ENCODE data around the gene PIGO. TPM values are rescaled to one million over a fixed set of nuclear protein-coding genes. Genes with fewer than 3 reads are reported as not detected.

Gene PIGO
- total and polyA plus RNA-seq, 2 experiments from 2014 or later, result 11.2 to 18.9 TPM

- peaks cover 9% of the 10 kb centered on the region; the same call in 1 of the 2 replicates for H3K79me2 ChIP-seq (replicated peaks; ENCODE audit: insufficient read depth)
- H3K27ac Mint-ChIP-seq, result peak overlapping the region; percentile 79
- H4K20me1 ChIP-seq (replicated peaks; ENCODE audit: insufficient read depth), result no peaks in the 10 kb centered on the region
- H3F3A ChIP-seq (replicated peaks; ENCODE audit: low read depth), result 0 out of 2 replicates have a peak, but pooled peaks cover 4% of the 10 kb centered on the region
- H3K27ac ChIP-seq (ENCODE audit: low read depth), result no peak overlapping the region
- H3K36me3 ChIP-seq (ENCODE audit: insufficient read depth), result no peaks in the 10 kb centered on the region
- peak overlapping the region; percentile 92 for H2AFZ ChIP-seq
- H3K36me3 Mint-ChIP-seq (ENCODE audit: low read depth), result no peaks in the 10 kb centered on the region; the same call in 2 of the 3 replicates
- peaks cover 16% of the 10 kb centered on the region for H3K4me1 ChIP-seq (ENCODE audit: insufficient read depth)
- peaks cover 16% of the 10 kb centered on the region for H3K27me3 Mint-ChIP-seq (ENCODE audit: insufficient read depth, low read depth, poor library complexity)
- peak overlapping the region; percentile 71 for H3K4me3 ChIP-seq
- H3K4me3 Mint-ChIP-seq, result peak overlapping the region; percentile 91
- ATAC-seq, result no peak; the same call in 2 of the 3 replicates
- H3K9me2 ChIP-seq (ENCODE audit: insufficient read depth), result no peaks in the 10 kb centered on the region
- no peaks in the 10 kb centered on the region for H3K9me3 Mint-ChIP-seq
- peaks cover 33% of the 10 kb centered on the region for H3K4me1 Mint-ChIP-seq
- H3K4me2 ChIP-seq, result peak overlapping the region; percentile 95
- H3K27me3 ChIP-seq (ENCODE audit: insufficient read depth), result no peaks in the 10 kb centered on the region
- no peak for DNase-seq (ENCODE audit: low spot score)
- TF ChIP-seq REST (IDR thresholded peaks at IDR 0.05; ENCODE audit: unreplicated experiment), result no peak
- no peak for TF ChIP-seq CREB1 (CRISPR knock-in tag; IDR thresholded peaks at IDR 0.05; ENCODE audit: low read depth)
- no peak for TF ChIP-seq NANOG (IDR thresholded peaks at IDR 0.05; ENCODE audit: borderline replicate concordance)
- no peak for TF ChIP-seq POLR2AphosphoS5 (IDR thresholded peaks at IDR 0.05; ENCODE audit: low read depth)
- no peak for TF ChIP-seq JUNB (IDR thresholded peaks at IDR 0.05; ENCODE audit: unreplicated experiment)
- TF ChIP-seq ZNF114 (CRISPR knock-in tag; IDR thresholded peaks at IDR 0.05), result no peak
- no peak for TF ChIP-seq ZNF331 (CRISPR knock-in tag; IDR thresholded peaks at IDR 0.05; ENCODE audit: low read depth)
- TF ChIP-seq ETS1 (IDR thresholded peaks at IDR 0.05), result no peak
- TF ChIP-seq ZNF462 (CRISPR knock-in tag; IDR thresholded peaks at IDR 0.05), result no peak
- TF ChIP-seq CTCF (conservative IDR thresholded peaks at IDR 0.05; ENCODE audit: low read depth in 2 of 2), result no peak
- TF ChIP-seq EZH2 (IDR thresholded peaks at IDR 0.05; ENCODE audit: low read depth, unreplicated experiment), result no peak
Measured at GRCh38 chr9:35116539-35116897, 20.1 kb upstream of the PIGO start.

All from GM23338 (cell line).